Prostate gland (tissue), 2 donors: ENCODE results near the gene RPS6KA2. TPM values are rescaled to one million over a fixed set of nuclear protein-coding genes. Genes with fewer than 3 reads are reported as not detected.
"Not testable (repeated sequence)": the region's sequence is repeated elsewhere in the genome, so short reads cannot be mapped to it uniquely, and the experiment has no call there.

Experiments used
- DNase-seq: peaks from one replicate; pipeline ENCODE4 v3.0.0-alpha.2; 2019; ENCODE audit warnings: low spot score
- H3K27ac ChIP-seq, 2 donors: fragments of 200-600 bp; sonication (generic); 2 replicates each; pipeline ENCODE4 v1.5.1; 2017 to 2019
- H3K27me3 ChIP-seq: fragments of 200-600 bp; sonication (generic); replicated peaks from 2 replicates; pipeline ENCODE4 v1.5.1; 2019; ENCODE audit not compliant: insufficient read depth
- H3K36me3 ChIP-seq, 2 donors: fragments of 200-600 bp; sonication (generic); 1 replicate in 1 of 2; 2 replicates in 1 of 2; pipeline versions ENCODE4 v1.5.1 to v1.8.1; 2017 to 2019
- H3K4me1 ChIP-seq: fragments of 200-600 bp; sonication (generic); replicated peaks from 2 replicates; pipeline ENCODE4 v1.5.1; 2019
- H3K4me3 ChIP-seq, 2 donors: fragments of 200-600 bp; sonication (generic); 2 replicates each; pipeline ENCODE4 v1.5.1; 2017 to 2019
- H3K9me3 ChIP-seq: fragments of 200-600 bp; sonication (generic); 2 replicates; pipeline ENCODE4 v1.5.1; 2017
- POLR2A ChIP-seq: fragments of 450-650 bp; IDR thresholded peaks from one replicate; pipeline ENCODE4 v1.6.1; 2016; ENCODE audit warnings: antibody characterized with exemption, mild to moderate bottlenecking
- POLR2AphosphoS5 ChIP-seq: sonication (generic); formaldehyde crosslinking; IDR thresholded peaks from one replicate; pipeline ENCODE4 v1.6.1; 2017; ENCODE audit warnings: antibody characterized with exemption
- WGBS: methylation state at CpG from one replicate; pipeline ENCODE4 v1.1.5; 2018; 5-methylcytosine and 5-hydroxymethylcytosine counted together
- intact Hi-C: fragments of 100-400 bp; cut with DNase I; formaldehyde crosslinking; loops from one replicate; pipeline ENCODE4 v1.14.2; 2022
- total RNA-seq, 2 donors: library from RNA; depleted of rRNA; stranded (reverse); fragments of >200 nt; gene quantifications; one replicate each; pipeline ENCODE4 v1.1.0, GENCODE V29; 2016
- TF ChIP-seq, protein P1 (sequence below), 4 experiments: fragments of 200-600 bp in 2 of 4; fragments of 450-650 bp in 2 of 4; sonication (generic) in 2 of 4; IDR thresholded peaks; 1 replicate in 3 of 4; 2 replicates in 1 of 4; pipeline ENCODE4 v1.5.1; 2016 to 2019; ENCODE audit warnings: antibody characterized with exemption in 4 of 4, mild to moderate bottlenecking in 2 of 4, moderate library complexity in 2 of 4

Gene RPS6KA2
- total RNA-seq, 2 donors from 2014 or later, result 32.2 to 44.3 TPM

DNA sequence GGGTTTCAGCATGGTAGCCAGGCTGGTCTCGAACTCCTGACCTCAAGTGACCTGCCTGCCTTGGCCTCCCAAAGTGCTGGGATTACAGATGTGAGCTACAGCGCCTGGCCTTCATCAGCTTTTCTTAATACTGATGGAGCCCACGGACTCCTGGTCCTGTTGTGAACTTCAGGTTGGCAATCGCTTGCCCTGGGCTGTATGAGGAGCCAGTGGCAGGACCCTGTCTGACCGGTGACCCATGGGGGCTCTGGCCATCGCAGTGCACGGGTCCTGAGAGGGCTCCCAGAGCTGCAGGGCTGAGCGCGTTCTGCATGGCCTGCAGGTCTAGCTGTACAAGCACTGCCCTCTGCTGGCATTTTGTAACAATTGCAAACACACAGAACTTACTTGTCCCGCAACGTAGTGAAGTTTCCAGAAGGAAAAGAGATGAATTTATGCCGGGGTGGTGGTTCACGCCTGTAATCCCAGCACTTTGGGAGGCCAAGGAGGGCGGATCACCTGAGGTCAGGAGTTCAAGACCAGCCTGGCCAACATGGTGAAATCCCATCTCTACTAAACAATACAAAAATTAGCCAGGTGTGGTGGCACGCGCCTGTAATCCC, 226.3 kb downstream of the RPS6KA2 start:
- not testable (repeated sequence) for H3K27me3 ChIP-seq, H3K9me3 ChIP-seq, H3K36me3 ChIP-seq, H3K27ac ChIP-seq, H3K4me1 ChIP-seq, H3K4me3 ChIP-seq
- DNase-seq, result peak; percentile 68
- WGBS, result 25% methylated on average over 16 of the region's 16 CpGs
- TF ChIP-seq, protein P1, sequence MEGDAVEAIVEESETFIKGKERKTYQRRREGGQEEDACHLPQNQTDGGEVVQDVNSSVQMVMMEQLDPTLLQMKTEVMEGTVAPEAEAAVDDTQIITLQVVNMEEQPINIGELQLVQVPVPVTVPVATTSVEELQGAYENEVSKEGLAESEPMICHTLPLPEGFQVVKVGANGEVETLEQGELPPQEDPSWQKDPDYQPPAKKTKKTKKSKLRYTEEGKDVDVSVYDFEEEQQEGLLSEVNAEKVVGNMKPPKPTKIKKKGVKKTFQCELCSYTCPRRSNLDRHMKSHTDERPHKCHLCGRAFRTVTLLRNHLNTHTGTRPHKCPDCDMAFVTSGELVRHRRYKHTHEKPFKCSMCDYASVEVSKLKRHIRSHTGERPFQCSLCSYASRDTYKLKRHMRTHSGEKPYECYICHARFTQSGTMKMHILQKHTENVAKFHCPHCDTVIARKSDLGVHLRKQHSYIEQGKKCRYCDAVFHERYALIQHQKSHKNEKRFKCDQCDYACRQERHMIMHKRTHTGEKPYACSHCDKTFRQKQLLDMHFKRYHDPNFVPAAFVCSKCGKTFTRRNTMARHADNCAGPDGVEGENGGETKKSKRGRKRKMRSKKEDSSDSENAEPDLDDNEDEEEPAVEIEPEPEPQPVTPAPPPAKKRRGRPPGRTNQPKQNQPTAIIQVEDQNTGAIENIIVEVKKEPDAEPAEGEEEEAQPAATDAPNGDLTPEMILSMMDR (IDR thresholded peaks at IDR 0.05), result peak; percentile 25 to 79 (median 69)
- intact Hi-C loops, result loop anchor here (2.0 to 5.0 kb wide), 2 partner anchors 126 to 518 kb away; no protein-coding TSS in a partner anchor

DNA sequence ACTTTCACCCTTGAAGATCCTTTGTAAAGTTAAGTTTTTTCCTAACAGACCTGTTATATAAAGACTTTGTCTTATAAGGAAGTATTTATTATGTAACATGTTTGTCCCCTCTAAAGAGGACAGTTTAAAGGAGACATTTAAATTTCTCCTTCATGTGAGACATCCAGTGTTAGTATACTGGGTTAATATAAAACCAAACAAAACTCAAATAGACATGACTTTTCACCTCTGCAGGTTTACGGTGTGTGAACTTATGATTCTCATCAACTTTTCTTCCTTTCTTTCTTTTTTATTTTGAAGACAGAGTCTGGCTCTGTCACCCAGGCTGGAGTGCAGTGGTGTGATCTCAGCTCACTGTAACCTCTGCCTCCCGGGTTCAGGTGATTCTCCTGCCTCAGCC, 226.9 kb downstream of the RPS6KA2 start:
- Histone ChIP-seq H3K9me3 (no peaks in the 10 kb centered on the region), H3K4me1 (no peaks in the 10 kb centered on the region), H3K27ac (no peak overlapping the region), H3K27me3 (no peaks in the 10 kb centered on the region), H3K36me3 (no peaks in the 10 kb centered on the region), H3K4me3 (no peak overlapping the region)
- TF ChIP-seq, protein P1 (IDR thresholded peaks at IDR 0.05), result no peak
- TF ChIP-seq POLR2AphosphoS5 (no peak), POLR2A (no peak)
- WGBS, result 95% methylated on average over 2 of the region's 2 CpGs
- intact Hi-C loops, result loop anchor here (2.0 to 5.0 kb wide), 2 partner anchors 125 to 518 kb away; no protein-coding TSS in a partner anchor
- DNase-seq, result no peak

DNA sequence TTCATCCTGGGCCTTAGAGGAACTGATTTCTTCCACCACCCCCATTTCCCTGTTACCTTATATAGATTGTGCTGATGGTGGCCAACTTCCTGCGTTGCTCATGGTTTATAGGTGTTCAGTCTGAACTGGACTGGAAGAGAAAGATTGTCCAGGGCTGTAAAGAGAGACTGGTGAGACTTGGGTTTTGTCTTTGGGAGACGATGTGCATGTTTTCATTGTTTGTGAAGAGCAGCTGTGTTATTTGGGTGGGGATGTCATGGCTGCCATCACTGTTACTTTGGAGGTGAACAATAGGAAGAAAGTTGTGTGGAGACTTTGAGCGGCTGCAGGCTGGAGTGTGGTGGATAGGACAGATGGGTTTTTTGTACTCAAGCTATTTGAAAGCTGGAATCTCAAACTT, 228.7 kb downstream of the RPS6KA2 start:
- 82% methylated on average over 3 of the region's 3 CpGs for WGBS
- Histone ChIP-seq H3K27ac (no peak overlapping the region), H3K36me3 (no peaks in the 10 kb centered on the region), H3K27me3 (no peaks in the 10 kb centered on the region), H3K4me3 (no peak overlapping the region), H3K9me3 (no peaks in the 10 kb centered on the region), H3K4me1 (no peaks in the 10 kb centered on the region)
- TF ChIP-seq, protein P1 (IDR thresholded peaks at IDR 0.05), result no peak
- intact Hi-C loops, result no loop called here
- no peak for DNase-seq

DNA sequence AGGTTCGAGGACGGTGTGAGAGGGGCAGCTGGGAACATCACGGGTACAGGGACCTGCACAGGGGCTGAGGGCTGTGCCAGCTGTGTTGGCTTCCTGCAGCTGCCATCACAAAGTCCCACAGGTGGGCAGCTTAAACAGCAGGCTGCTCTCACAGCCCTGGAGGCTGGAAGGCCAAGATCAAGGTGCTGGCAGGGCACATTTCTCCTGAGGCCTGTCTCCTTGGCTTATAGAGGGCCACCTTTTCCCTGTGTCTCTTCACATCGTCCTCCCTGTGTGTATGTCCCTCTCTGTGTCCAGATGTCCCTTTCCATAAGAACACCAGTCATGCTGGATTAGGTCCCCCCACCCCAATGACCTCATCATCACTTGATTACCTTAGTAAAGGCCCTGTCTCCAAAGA, 229.2 kb downstream of the RPS6KA2 start:
- DNase-seq, result no peak
- no peak overlapping the region for H3K27ac ChIP-seq
- WGBS, result 94% methylated on average over 4 of the region's 4 CpGs
- no peaks in the 10 kb centered on the region for H3K27me3 ChIP-seq
- TF ChIP-seq, protein P1 (IDR thresholded peaks at IDR 0.05), result no peak
- no peak for TF ChIP-seq POLR2AphosphoS5
- no peak for TF ChIP-seq POLR2A
- intact Hi-C loops, result no loop called here
- no peaks in the 10 kb centered on the region for H3K4me1 ChIP-seq
- no peaks in the 10 kb centered on the region for H3K36me3 ChIP-seq
- no peak overlapping the region for H3K4me3 ChIP-seq
- no peaks in the 10 kb centered on the region for H3K9me3 ChIP-seq

DNA sequence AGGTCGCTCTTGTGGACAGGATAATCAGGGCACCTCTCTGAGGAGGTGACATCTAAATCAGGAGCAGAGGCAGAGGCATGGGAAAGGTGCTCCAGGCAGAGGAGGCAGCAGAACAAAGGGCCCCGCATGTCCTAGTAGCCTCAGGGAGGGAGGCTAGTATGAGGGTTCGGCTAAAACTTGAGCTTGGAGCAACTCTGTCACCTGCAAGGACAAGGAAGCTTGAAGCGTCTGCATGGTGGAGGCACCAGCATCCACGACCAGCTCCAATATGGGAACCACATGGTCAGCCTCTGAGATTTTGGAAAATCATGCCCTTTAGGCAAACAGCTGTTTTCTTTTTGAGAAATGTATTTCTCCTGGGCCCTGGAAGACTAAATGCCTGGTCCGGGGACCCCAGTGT, 231.3 kb downstream of the RPS6KA2 start:
- intact Hi-C loops, result no loop called here
- 77% methylated on average over 6 of the region's 6 CpGs for WGBS

More for the DNA sequence above, 231.3 kb downstream of the RPS6KA2 start:
- TF ChIP-seq POLR2A, result no peak
- no peak for TF ChIP-seq POLR2AphosphoS5
- TF ChIP-seq, protein P1 (IDR thresholded peaks at IDR 0.05), result no peak
- Histone ChIP-seq H3K27me3 (no peaks in the 10 kb centered on the region), H3K4me3 (no peak overlapping the region), H3K9me3 (no peaks in the 10 kb centered on the region), H3K4me1 (no peaks in the 10 kb centered on the region), H3K27ac (no peak overlapping the region), H3K36me3 (no peaks in the 10 kb centered on the region)
- DNase-seq, result no peak
